IPS DF 19.7 (cell line): ENCODE data around the gene BMP2K.
"Not testable (repeated sequence)": the region's sequence is repeated elsewhere in the genome, so short reads cannot be mapped to it uniquely, and the experiment has no call there.

Source experiments
- DNase-seq: peaks from one replicate; pipeline ENCODE4 v3.0.0-alpha.2; 2013; ENCODE audit warnings: low read depth, low spot score

Gene BMP2K

GRCh38 chr4:78788007-78788889, 12.1 kb downstream of the BMP2K start:
- DNase-seq: no peak

DNA sequence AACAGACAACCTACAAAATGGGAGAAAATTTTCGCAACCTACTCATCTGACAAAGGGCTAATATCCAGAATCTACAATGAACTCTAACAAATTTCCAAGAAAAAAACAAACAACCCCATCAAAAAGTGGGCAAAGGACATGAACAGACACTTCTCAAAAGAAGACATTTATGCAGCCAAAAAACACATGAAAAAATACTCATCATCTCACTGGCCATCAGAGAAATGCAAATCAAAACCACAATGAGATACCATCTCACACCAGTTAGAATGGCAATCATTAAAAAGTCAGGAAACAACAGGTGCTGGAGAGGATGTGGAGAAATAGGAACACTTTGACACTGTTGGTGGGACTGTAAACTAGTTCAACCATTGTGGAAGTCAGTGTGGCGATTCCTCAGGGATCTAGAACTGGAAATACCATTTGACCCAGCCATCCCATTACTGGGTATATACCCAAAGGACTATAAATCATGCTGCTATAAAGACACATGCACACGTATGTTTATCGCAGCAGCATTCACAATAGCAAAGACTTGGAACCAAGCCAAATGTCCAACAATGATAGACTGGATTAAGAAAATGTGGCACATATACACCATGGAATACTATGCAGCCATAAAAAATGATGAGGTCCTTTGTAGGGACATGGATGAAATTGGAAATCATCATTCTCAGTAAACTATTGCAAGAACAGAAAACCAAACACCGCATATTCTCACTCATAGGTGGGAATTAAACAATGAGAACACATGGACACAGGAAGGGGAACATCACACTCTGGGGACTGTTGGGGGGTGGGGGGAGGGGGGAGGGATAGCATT, 19.7 kb downstream of the BMP2K start:
- DNase-seq: not testable (repeated sequence)

DNA sequence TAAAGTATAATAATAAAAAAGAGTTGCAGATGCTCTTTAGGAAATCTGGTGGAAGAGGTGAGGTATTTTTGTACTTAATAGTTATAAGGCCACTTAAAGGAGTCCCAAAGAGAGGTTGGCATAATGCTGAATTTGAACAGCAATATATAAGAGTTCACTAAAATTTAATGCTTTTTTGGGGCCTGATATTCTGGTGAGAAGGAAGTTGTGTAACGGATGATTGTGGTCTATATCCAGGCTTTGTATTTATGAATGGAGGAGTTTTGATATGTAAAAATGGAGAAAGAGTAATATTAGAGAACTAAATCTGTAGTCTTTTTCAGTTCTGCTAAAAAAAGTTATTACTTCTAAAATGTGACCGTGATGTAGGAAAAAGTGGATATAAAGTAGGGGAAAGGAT, 20.4 kb downstream of the BMP2K start:
- DNase-seq: no peak

- DNase-seq: no peak
These were observed 21.7 kb downstream of the BMP2K start for GRCh38 chr4:78797777-78798284.

GRCh38 chr4:78799551-78800495, 23.7 kb downstream of the BMP2K start:
- DNase-seq: no peak

GRCh38 chr4:78800965-78801364, 24.8 kb downstream of the BMP2K start:
- DNase-seq: no peak

DNA sequence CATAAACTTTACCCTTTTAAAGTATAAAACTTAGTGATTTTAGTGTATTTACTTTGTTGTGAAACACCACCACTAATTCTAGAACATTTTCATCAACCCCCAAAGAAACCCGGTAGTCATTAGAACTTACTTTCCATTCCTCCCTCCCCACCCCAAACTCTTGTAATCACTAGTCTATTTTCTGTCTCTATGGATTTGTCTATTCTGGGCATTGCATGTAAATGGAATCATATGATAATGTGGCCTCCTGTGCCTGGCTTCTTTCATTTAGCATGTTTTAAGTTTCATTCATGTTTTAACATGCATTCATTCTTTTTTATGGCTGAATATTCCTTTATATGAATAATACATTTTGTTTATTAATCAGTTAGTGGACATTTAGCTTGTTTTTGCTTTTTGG, 27.8 kb downstream of the BMP2K start:
- no peak for DNase-seq

DNA sequence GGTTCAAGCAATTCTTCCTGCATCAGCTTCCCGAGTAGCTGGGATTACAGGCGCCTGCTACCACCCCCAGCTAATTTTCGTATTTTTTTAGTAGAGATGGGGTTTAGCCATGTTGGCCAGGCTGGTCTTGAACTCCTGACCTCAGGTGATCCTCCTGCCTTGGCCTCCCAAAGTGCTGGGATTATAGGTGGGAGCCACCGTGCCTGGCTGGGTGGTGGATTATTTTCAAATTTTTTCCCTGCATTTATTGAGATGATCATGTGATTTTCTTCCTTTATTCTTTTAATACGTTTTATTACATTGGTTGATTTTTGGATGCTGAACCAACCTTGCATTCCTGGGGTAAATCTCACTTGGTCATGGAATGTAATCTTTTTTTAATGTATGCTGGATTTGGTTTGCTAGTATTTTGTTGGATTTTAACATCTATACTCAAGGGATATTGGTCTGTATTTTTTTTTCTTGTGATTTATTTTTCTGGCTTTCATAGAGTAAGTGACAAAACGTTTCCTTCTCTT, 30.9 kb downstream of the BMP2K start:
- no peak for DNase-seq

GRCh38 chr4:78809295-78809694, 33.1 kb downstream of the BMP2K start:
- DNase-seq: no peak

DNA sequence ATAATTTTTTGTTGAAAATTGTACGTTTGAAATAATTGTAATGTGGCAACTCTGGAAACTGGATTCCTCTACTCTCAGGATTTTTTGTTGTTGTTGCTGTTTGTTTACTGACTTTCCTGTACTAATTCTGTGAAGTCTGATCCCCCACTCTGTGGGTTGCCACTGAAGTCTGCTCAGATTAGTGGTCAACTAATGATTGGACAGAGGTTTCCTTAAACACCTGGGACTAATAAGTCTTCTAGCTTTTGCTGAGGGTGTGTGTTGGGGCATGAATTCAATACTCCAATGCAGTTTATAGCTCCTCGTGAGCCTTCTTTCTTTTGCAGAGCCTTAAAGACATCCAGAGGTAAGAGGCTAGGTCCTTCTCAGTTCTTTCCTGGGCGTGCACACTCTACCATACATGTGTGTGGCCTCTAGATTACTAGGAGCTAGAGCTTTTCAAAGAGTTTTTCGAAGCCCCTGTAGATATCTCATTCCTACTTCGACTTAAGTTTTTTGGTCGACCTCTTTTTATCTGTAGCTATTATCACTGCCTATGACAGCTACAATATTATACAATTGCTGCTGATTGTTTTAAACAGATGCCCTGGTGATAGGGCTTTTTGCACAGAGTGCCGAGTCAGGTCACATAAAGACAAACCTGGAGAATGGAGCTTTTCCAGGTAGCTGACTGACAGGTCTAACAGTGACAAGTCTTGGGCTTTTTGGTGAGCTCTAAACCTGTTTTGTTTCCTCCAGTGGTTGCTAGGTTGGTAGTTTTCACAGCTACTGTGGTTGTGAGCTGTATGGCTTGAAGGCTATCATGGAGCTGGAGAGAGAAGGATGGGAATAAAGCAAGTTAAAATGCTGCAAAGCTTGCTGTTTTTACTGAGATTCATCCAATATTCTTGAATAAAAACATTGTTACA, 34.0 kb downstream of the BMP2K start:
- DNase-seq: no peak

DNA sequence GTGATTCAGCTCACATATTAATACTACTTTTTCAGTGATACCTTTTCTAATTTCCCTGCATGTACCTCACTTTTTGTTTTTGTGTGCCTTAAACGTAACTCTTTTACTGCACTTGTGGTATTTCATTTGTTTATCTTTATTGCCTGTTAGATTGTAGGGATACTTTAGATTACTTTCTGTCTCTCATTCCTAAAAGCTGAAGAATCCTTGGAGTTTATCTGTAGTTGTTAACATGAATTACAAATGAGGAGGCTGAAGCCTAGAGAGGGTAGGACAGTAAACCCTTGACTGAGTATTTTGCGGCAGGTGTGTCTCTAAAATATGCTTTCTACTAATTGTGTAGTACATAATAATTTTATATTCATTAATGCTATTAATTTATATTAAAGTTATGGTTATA, 34.9 kb downstream of the BMP2K start:
- DNase-seq: no peak

- DNase-seq: no peak
These were observed 42.5 kb downstream of the BMP2K start for GRCh38 chr4:78818530-78819079.

DNA sequence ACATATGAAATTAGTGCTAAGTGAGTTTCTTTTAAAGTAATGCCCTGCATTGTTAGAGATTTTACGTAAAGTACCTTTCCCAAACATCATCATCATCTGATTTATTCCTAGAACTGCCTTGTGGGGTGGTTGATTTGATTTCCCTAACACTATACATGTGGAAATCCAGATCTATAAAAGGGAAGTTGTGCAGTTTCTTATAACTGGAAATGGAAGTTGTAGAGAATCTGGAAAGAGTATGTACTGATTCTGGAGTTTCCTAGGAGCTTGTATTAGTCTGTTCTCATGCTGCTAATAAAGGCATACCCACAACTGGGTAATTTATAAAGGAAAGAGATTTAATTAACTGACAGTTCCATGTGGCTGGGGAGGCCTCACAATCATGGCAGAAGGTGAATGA, 47.9 kb downstream of the BMP2K start:
- DNase-seq: no peak

DNA sequence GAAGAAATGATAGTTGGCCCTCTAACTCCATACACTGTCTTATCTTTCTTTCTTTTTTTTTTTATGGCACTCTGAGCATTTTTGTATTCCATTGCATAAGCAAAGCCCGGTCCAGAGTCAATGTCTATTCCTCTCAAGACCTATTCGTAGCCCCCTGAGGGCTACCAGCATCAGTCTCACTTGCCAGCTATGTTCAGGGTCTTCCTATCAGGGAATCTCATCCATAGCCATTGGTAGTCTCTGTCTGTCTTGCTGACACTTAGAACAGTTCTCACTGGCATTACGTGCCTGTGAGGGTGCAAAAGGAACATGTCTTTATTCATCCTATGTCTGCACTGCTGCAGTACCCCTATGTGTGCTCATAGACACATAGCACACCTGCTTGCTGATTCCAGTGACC, 51.0 kb downstream of the BMP2K start:
- DNase-seq: no peak

DNA sequence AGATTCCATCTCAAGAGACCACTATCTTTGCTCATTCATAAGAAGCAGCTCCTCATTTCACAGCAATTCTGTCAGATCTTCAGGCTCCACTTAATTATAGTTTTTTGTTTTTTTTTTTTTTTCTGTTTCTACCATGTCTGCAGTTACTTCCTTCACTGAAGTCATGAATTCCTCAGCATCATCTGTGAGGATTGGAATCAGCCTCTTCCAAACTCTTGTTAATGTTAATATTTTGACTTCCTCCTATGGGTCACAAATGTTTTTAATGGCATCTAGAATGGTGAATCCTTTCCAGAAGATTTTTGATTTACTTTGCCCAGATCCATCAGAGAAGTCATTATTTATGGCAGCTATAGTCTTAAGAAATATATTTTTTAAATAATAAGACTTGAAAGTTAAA, 53.1 kb downstream of the BMP2K start:
- DNase-seq: no peak

- not testable (repeated sequence) for DNase-seq
These were observed 63.5 kb downstream of the BMP2K start for GRCh38 chr4:78839676-78840075.

DNA sequence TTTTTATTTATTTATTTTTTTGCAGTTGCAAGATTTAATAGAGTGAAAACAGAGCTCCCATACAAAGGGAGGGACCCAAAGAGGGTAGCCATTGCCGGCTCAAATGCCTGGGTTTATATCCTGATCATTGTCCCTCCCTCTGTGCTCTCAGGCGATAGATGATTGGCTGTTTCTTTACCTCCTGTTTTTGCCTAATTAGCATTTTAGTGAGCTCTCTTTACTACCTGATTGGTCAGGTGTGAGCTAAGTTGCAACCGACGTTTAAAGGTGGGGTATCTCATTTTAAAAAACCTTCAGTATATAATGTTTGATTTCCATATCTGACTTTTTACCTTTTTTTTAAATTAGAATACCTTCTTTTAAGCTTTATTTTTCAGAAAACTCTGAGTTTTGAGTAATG, 64.1 kb downstream of the BMP2K start:
- not testable (repeated sequence) for DNase-seq

DNA sequence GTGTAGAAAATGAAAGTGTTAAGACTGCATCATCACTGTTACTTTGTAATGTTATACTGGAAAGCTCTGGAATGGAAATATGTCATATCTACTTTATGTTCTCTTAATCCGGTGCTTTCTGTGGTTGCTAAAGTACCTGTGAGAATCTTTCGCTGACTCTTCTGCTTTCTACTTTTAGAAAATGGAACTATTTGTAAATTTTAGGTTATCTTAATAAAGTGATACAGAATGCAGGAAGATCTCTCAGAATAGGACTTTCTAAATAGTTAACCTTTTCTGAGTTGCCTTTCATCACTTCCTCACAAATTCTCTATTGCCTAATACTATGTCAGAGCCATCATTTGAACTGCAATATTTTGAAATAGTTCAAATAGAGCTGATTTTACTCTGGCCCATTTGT, 69.3 kb downstream of the BMP2K start:
- DNase-seq: no peak

DNA sequence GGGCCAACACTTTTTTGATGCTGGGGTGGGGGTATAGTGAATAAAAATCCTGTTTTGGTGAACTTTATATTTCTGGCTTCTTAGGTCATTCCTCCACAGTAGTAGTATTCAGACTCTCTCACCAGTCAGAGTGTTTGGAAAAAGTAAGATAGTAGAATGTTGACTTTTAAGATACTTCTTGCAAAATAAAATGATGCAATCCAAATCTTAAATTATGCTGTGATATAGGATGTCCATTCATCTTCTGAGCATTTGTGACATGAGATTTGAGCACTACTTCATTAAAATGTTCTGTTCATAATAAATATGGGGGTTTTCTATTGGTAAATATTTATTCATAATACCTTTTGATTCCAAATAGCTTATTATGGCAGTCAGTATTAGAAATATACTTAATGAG, 70.1 kb downstream of the BMP2K start:
- no peak for DNase-seq

DNA sequence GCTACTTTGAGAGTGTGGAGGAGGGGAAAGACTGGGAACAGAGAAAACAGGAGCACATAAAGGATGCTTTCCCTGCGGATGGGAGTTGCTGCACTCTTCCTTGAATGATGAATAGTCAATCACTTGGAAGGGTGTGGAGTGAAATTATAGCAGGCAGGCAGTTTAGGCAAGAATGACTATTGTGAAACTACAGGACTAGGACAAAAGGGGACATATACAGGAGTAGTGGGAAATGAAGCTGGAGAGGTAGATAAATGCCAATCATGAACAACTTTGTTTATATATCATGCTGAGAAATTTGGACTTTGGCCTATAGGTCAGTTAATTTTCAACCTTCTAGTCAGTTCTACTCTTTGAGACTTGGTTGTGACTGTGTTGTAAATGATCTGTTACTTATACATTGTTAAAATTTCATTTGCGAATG, 86.2 kb downstream of the BMP2K start:
- no peak for DNase-seq
